WTC11 (cell line): ENCODE measurements around the gene KRT86. TPM values are rescaled to one million over a fixed set of nuclear protein-coding genes. Genes with fewer than 3 reads are reported as not detected.

ENCODE experiments used
- ATAC-seq: fragments of 200-7000 bp; cut with Tn5 transposase; 2 replicates; pipeline ENCODE4 v1.10.0; 2021; ENCODE audit warnings: mild to moderate bottlenecking, moderate library complexity
- CTCF ChIA-PET: fragments of 300-600 bp; sonication (Branson Sonifier 250); formaldehyde crosslinking; loops from one replicate; lab custom pipeline; 2021; ENCODE audit warnings: antibody characterized with exemption; lab: Charles Lee
- POLR2A ChIA-PET: fragments of 350-600 bp; sonication (Branson Sonifier 250); formaldehyde crosslinking; loops from one replicate; lab custom pipeline; 2021; ENCODE audit warnings: antibody characterized with exemption; lab: Charles Lee
- DNase-seq: peaks from one replicate; pipeline ENCODE4 v3.0.0; 2021; ENCODE audit warnings: low spot score
- H3K27ac Mint-ChIP-seq: 2 replicates; pipeline ENCODE4 v1.8.0; 2021; ENCODE audit warnings: mixed read lengths
- H3K27me3 Mint-ChIP-seq: 2 replicates; pipeline ENCODE4 v1.8.0; 2021; ENCODE audit warnings: low read depth, mild to moderate bottlenecking, moderate library complexity, mixed read lengths
- H3K36me3 Mint-ChIP-seq: 2 replicates; pipeline ENCODE4 v1.8.0; 2021; ENCODE audit warnings: mixed read lengths
- H3K4me1 Mint-ChIP-seq: 2 replicates; pipeline ENCODE4 v1.8.0; 2022; ENCODE audit warnings: mixed read lengths
- H3K4me3 Mint-ChIP-seq: 2 replicates; pipeline ENCODE4 v1.8.0; 2021; ENCODE audit warnings: mild to moderate bottlenecking, moderate library complexity, mixed read lengths
- H3K9me3 Mint-ChIP-seq: 2 replicates; pipeline ENCODE4 v1.8.0; 2021; ENCODE audit warnings: mixed read lengths
- ATF1 ChIP-seq: sonication (generic); formaldehyde crosslinking; IDR thresholded peaks from 2 replicates; pipeline ENCODE4 v1.8.1; 2023; ENCODE audit warnings: mild to moderate bottlenecking, moderate library complexity, missing genetic modification reagents
- CREB1 ChIP-seq: sonication (generic); formaldehyde crosslinking; IDR thresholded peaks from 2 replicates; pipeline ENCODE4 v1.8.0; 2023; ENCODE audit warnings: mild to moderate bottlenecking, missing genetic modification reagents
- ELF4 ChIP-seq: sonication (generic); formaldehyde crosslinking; IDR thresholded peaks from 2 replicates; pipeline ENCODE4 v1.8.1; 2022; ENCODE audit warnings: low read depth, mild to moderate bottlenecking, moderate library complexity, missing genetic modification reagents
- ETV6 ChIP-seq: sonication (generic); formaldehyde crosslinking; IDR thresholded peaks from 2 replicates; pipeline ENCODE4 v1.8.1; 2022; ENCODE audit warnings: mild to moderate bottlenecking, missing genetic modification reagents
- FOXJ3 ChIP-seq: sonication (generic); formaldehyde crosslinking; IDR thresholded peaks from 2 replicates; pipeline ENCODE4 v1.9.0; 2021; ENCODE audit warnings: missing genetic modification reagents, mild to moderate bottlenecking, borderline replicate concordance
- HMGA2 ChIP-seq: fragments of 250-450 bp; sonication (Bioruptor Pico); IDR thresholded peaks from 2 replicates; pipeline ENCODE4 v1.4.0; 2021; ENCODE audit warnings: mild to moderate bottlenecking, moderate library complexity
- HMGXB4 ChIP-seq: sonication (generic); formaldehyde crosslinking; IDR thresholded peaks from 2 replicates; pipeline ENCODE4 v1.8.1; 2023; ENCODE audit warnings: mild to moderate bottlenecking, moderate library complexity, missing genetic modification reagents
- IRF1 ChIP-seq: sonication (generic); formaldehyde crosslinking; IDR thresholded peaks from 2 replicates; pipeline ENCODE4 v1.8.0; 2023; ENCODE audit warnings: missing genetic modification reagents
- KAT7 ChIP-seq: sonication (generic); formaldehyde crosslinking; IDR thresholded peaks from 2 replicates; pipeline ENCODE4 v1.8.1; 2023; ENCODE audit warnings: missing genetic modification reagents, mild to moderate bottlenecking, borderline replicate concordance
- MLX ChIP-seq: sonication (generic); formaldehyde crosslinking; IDR thresholded peaks from 2 replicates; pipeline ENCODE4 v1.8.1; 2023; ENCODE audit warnings: mild to moderate bottlenecking, missing genetic modification reagents, moderate library complexity
- NFYB ChIP-seq: sonication (generic); formaldehyde crosslinking; conservative IDR thresholded peaks from 2 replicates; pipeline ENCODE4 v1.8.0; 2022; ENCODE audit warnings: low read depth, missing genetic modification reagents
- PRDM15 ChIP-seq: sonication (generic); formaldehyde crosslinking; IDR thresholded peaks from 2 replicates; pipeline ENCODE4 v1.8.0; 2022; ENCODE audit warnings: missing genetic modification reagents
- PRRX2 ChIP-seq: fragments of 250-450 bp; sonication (Bioruptor Pico); IDR thresholded peaks from 2 replicates; pipeline ENCODE4 v1.8.0; 2021; ENCODE audit warnings: mild to moderate bottlenecking
- SMAD4 ChIP-seq: sonication (generic); formaldehyde crosslinking; IDR thresholded peaks from 2 replicates; pipeline ENCODE4 v1.8.0; 2022; ENCODE audit warnings: mild to moderate bottlenecking, missing genetic modification reagents
- ZNF138 ChIP-seq: sonication (generic); formaldehyde crosslinking; conservative IDR thresholded peaks from 2 replicates; pipeline ENCODE4 v1.8.1; 2022; ENCODE audit warnings: mild to moderate bottlenecking, moderate library complexity, missing genetic modification reagents
- ZNF671 ChIP-seq: fragments of 250-450 bp; sonication (Bioruptor Pico); IDR thresholded peaks from 2 replicates; pipeline ENCODE4 v1.8.0; 2021; ENCODE audit warnings: mild to moderate bottlenecking
- total RNA-seq: library from RNA; stranded (reverse); gene quantifications from 3 replicates; pipeline ENCODE4 v1.2.3, GENCODE V29; 2021
- TF ChIP-seq, protein P1 (sequence below): fragments of 250-450 bp; sonication (Bioruptor Pico); IDR thresholded peaks from 2 replicates; pipeline ENCODE4 v1.9.0; 2021; ENCODE audit warnings: mild to moderate bottlenecking, borderline replicate concordance
- TF ChIP-seq, protein P2 (sequence below): sonication (generic); formaldehyde crosslinking; IDR thresholded peaks from 2 replicates; pipeline ENCODE4 v1.8.0; 2022; ENCODE audit warnings: mild to moderate bottlenecking, missing genetic modification reagents
- TF ChIP-seq, protein P3 (sequence below): sonication (generic); formaldehyde crosslinking; IDR thresholded peaks from 2 replicates; pipeline ENCODE4 v1.8.1; 2022; ENCODE audit warnings: missing genetic modification reagents, borderline replicate concordance

The KRT86 gene
- total RNA-seq, 1 experiment from 2014 or later: 0.11 TPM

DNA sequence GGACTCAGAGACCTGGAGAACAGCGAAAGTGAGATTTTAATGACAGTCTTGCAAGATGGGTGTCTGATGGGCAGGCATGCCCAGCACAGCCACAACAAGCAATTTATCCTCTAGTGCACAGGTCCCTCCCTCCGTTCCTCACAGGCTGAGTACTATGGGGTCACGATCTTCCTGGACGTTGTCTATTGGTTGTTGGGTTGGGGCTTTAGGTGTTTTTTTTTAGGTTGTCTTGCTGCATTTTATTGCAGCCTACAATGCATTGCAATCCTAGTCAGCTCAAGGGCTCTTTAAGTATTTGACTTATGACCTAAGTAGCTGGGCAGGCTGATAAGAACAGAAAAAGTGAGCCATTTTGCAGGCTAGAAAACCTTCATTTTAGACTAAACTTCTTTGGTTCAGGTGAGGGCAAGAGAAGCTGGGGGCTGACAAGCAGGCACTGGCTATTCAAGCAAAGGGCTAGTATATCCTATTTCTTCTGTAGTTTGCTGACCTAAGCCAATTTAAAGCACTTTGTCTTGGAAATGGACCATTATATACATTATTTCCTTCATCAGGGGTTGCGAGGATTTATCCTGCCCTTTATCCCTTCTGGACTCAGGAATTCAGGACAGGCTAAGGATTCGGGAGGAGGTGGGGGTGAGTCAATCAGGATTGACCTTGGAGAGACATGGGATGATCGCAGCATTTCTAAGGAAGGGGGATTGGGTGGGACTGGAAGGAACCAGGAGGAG, 35.4 kb upstream of the KRT86 start (continued):
- TF ChIP-seq FOXJ3 (CRISPR knock-in tag): no peak

DNA sequence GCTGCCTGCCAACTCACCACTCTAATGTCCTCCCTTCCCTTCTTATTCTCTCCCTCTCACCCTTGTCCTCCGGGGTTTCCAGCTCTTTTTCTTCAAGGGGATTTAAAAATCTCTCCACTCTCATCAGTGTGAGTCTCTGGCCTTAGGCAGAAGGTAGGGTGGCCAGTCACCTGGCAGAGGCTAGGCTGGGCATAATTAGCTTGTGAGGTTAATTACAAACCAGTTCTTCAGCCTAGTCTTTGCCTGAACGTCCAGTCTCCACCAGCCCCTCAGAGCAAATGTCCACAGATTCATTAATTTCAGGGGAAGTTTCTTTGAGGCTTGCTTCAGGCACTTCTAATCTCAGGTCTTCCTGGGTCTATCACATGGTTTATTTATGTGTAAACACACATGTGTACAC, 34.7 kb upstream of the KRT86 start:
- H3K4me3 Mint-ChIP-seq: no peak overlapping the region

More for the DNA sequence above, 34.7 kb upstream of the KRT86 start:
- TF ChIP-seq ETV6: no peak
- no peak for TF ChIP-seq MLX (CRISPR knock-in tag)
- no peak for TF ChIP-seq HMGA2 (CRISPR knock-in tag)
- TF ChIP-seq ZNF671 (CRISPR knock-in tag): no peak
- no peak for TF ChIP-seq SMAD4 (CRISPR knock-in tag)
- no peak for TF ChIP-seq CREB1 (CRISPR knock-in tag)
- no peak for TF ChIP-seq HMGXB4 (CRISPR knock-in tag)
- TF ChIP-seq ELF4 (CRISPR knock-in tag): no peak
- TF ChIP-seq, protein P1, sequence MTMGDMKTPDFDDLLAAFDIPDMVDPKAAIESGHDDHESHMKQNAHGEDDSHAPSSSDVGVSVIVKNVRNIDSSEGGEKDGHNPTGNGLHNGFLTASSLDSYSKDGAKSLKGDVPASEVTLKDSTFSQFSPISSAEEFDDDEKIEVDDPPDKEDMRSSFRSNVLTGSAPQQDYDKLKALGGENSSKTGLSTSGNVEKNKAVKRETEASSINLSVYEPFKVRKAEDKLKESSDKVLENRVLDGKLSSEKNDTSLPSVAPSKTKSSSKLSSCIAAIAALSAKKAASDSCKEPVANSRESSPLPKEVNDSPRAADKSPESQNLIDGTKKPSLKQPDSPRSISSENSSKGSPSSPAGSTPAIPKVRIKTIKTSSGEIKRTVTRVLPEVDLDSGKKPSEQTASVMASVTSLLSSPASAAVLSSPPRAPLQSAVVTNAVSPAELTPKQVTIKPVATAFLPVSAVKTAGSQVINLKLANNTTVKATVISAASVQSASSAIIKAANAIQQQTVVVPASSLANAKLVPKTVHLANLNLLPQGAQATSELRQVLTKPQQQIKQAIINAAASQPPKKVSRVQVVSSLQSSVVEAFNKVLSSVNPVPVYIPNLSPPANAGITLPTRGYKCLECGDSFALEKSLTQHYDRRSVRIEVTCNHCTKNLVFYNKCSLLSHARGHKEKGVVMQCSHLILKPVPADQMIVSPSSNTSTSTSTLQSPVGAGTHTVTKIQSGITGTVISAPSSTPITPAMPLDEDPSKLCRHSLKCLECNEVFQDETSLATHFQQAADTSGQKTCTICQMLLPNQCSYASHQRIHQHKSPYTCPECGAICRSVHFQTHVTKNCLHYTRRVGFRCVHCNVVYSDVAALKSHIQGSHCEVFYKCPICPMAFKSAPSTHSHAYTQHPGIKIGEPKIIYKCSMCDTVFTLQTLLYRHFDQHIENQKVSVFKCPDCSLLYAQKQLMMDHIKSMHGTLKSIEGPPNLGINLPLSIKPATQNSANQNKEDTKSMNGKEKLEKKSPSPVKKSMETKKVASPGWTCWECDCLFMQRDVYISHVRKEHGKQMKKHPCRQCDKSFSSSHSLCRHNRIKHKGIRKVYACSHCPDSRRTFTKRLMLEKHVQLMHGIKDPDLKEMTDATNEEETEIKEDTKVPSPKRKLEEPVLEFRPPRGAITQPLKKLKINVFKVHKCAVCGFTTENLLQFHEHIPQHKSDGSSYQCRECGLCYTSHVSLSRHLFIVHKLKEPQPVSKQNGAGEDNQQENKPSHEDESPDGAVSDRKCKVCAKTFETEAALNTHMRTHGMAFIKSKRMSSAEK (CRISPR knock-in tag): no peak
- TF ChIP-seq, protein P2, sequence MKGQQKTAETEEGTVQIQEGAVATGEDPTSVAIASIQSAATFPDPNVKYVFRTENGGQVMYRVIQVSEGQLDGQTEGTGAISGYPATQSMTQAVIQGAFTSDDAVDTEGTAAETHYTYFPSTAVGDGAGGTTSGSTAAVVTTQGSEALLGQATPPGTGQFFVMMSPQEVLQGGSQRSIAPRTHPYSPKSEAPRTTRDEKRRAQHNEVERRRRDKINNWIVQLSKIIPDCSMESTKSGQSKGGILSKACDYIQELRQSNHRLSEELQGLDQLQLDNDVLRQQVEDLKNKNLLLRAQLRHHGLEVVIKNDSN: no peak
- no peak for TF ChIP-seq NFYB (CRISPR knock-in tag)
- no peak for TF ChIP-seq ATF1 (CRISPR knock-in tag)
- no peak for TF ChIP-seq KAT7 (CRISPR knock-in tag)
- TF ChIP-seq, protein P3, sequence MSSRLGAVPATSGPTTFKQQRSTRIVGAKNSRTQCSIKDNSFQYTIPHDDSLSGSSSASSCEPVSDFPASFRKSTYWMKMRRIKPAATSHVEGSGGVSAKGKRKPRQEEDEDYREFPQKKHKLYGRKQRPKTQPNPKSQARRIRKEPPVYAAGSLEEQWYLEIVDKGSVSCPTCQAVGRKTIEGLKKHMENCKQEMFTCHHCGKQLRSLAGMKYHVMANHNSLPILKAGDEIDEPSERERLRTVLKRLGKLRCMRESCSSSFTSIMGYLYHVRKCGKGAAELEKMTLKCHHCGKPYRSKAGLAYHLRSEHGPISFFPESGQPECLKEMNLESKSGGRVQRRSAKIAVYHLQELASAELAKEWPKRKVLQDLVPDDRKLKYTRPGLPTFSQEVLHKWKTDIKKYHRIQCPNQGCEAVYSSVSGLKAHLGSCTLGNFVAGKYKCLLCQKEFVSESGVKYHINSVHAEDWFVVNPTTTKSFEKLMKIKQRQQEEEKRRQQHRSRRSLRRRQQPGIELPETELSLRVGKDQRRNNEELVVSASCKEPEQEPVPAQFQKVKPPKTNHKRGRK: no peak
- no peak for TF ChIP-seq PRRX2
- TF ChIP-seq IRF1 (CRISPR knock-in tag): no peak
- TF ChIP-seq ZNF138 (CRISPR knock-in tag): no peak
- TF ChIP-seq PRDM15: no peak
- ChIA-PET CTCF (interaction anchor here (0.6 to 6.3 kb wide), 5 partner anchors 18 to 64 kb away, joined by 3 to 48 read pairs (median 3); no protein-coding TSS in a partner anchor), POLR2A (no interaction called here)
- peaks cover 9% of the 10 kb centered on the region for H3K27me3 Mint-ChIP-seq
- H3K27ac Mint-ChIP-seq: no peak overlapping the region
- no peaks in the 10 kb centered on the region for H3K36me3 Mint-ChIP-seq
- no peaks in the 10 kb centered on the region for H3K9me3 Mint-ChIP-seq
- DNase-seq (no peak), ATAC-seq (no peak)
- peaks cover 37% of the 10 kb centered on the region for H3K4me1 Mint-ChIP-seq
